WTC11 (cell line): ENCODE data around the gene ZNF432. TPM values are rescaled to one million over a fixed set of nuclear protein-coding genes. Genes with fewer than 3 reads are reported as not detected.

ENCODE experiments used
- ATAC-seq: fragments of 200-7000 bp; cut with Tn5 transposase; 2 replicates; pipeline ENCODE4 v1.10.0; 2021; ENCODE audit warnings: mild to moderate bottlenecking, moderate library complexity
- CTCF ChIA-PET: fragments of 300-600 bp; sonication (Branson Sonifier 250); formaldehyde crosslinking; loops from one replicate; lab custom pipeline; 2021; ENCODE audit warnings: antibody characterized with exemption; lab: Charles Lee
- POLR2A ChIA-PET: fragments of 350-600 bp; sonication (Branson Sonifier 250); formaldehyde crosslinking; loops from one replicate; lab custom pipeline; 2021; ENCODE audit warnings: antibody characterized with exemption; lab: Charles Lee
- DNase-seq: peaks from one replicate; pipeline ENCODE4 v3.0.0; 2021; ENCODE audit warnings: low spot score
- H3K27ac Mint-ChIP-seq: 2 replicates; pipeline ENCODE4 v1.8.0; 2021; ENCODE audit warnings: mixed read lengths
- H3K27me3 Mint-ChIP-seq: 2 replicates; pipeline ENCODE4 v1.8.0; 2021; ENCODE audit warnings: low read depth, mild to moderate bottlenecking, moderate library complexity, mixed read lengths
- H3K36me3 Mint-ChIP-seq: 2 replicates; pipeline ENCODE4 v1.8.0; 2021; ENCODE audit warnings: mixed read lengths
- H3K4me1 Mint-ChIP-seq: 2 replicates; pipeline ENCODE4 v1.8.0; 2022; ENCODE audit warnings: mixed read lengths
- H3K4me3 Mint-ChIP-seq: 2 replicates; pipeline ENCODE4 v1.8.0; 2021; ENCODE audit warnings: mild to moderate bottlenecking, moderate library complexity, mixed read lengths
- H3K9me3 Mint-ChIP-seq: 2 replicates; pipeline ENCODE4 v1.8.0; 2021; ENCODE audit warnings: mixed read lengths
- AFF4 ChIP-seq: sonication (generic); formaldehyde crosslinking; IDR thresholded peaks from 2 replicates; pipeline ENCODE4 v1.8.1; 2023; ENCODE audit warnings: mild to moderate bottlenecking, missing genetic modification reagents, borderline replicate concordance
- ATF3 ChIP-seq: sonication (generic); formaldehyde crosslinking; conservative IDR thresholded peaks from 2 replicates; pipeline ENCODE4 v1.8.1; 2022; ENCODE audit warnings: mild to moderate bottlenecking, missing genetic modification reagents
- CBFB ChIP-seq: sonication (generic); formaldehyde crosslinking; IDR thresholded peaks from 2 replicates; pipeline ENCODE4 v1.8.1; 2022; ENCODE audit warnings: mild to moderate bottlenecking, low read depth, missing genetic modification reagents
- CDX4 ChIP-seq: fragments of 250-450 bp; sonication (Bioruptor Pico); IDR thresholded peaks from 2 replicates; pipeline ENCODE4 v1.9.0; 2021; ENCODE audit warnings: moderate library complexity, mild to moderate bottlenecking, inconsistent platforms, borderline replicate concordance
- EMX1 ChIP-seq: fragments of 250-450 bp; sonication (Bioruptor Pico); IDR thresholded peaks from 2 replicates; pipeline ENCODE4 v1.8.0; 2021; ENCODE audit warnings: mild to moderate bottlenecking
- ERG ChIP-seq: fragments of 250-450 bp; sonication (Bioruptor Pico); IDR thresholded peaks from 2 replicates; pipeline ENCODE4 v1.8.0; 2021; ENCODE audit warnings: mild to moderate bottlenecking
- HMGXB4 ChIP-seq: sonication (generic); formaldehyde crosslinking; IDR thresholded peaks from 2 replicates; pipeline ENCODE4 v1.8.1; 2023; ENCODE audit warnings: mild to moderate bottlenecking, moderate library complexity, missing genetic modification reagents
- IRF2 ChIP-seq: sonication (generic); formaldehyde crosslinking; IDR thresholded peaks from 2 replicates; pipeline ENCODE4 v1.8.0; 2022; ENCODE audit warnings: low read depth, missing genetic modification reagents, borderline replicate concordance
- JUN ChIP-seq: sonication (generic); formaldehyde crosslinking; IDR thresholded peaks from 2 replicates; pipeline ENCODE4 v1.8.0; 2023; ENCODE audit warnings: mild to moderate bottlenecking, missing genetic modification reagents
- MLX ChIP-seq: sonication (generic); formaldehyde crosslinking; IDR thresholded peaks from 2 replicates; pipeline ENCODE4 v1.8.1; 2023; ENCODE audit warnings: mild to moderate bottlenecking, missing genetic modification reagents, moderate library complexity
- MYBL2 ChIP-seq: sonication (generic); formaldehyde crosslinking; IDR thresholded peaks from 2 replicates; pipeline ENCODE4 v1.8.1; 2023; ENCODE audit warnings: mild to moderate bottlenecking, moderate library complexity, missing genetic modification reagents
- PREB ChIP-seq: sonication (generic); formaldehyde crosslinking; IDR thresholded peaks from 2 replicates; pipeline ENCODE4 v1.8.1; 2022; ENCODE audit warnings: mild to moderate bottlenecking, missing genetic modification reagents, moderate library complexity, borderline replicate concordance
- SMAD3 ChIP-seq: sonication (generic); formaldehyde crosslinking; IDR thresholded peaks from 2 replicates; pipeline ENCODE4 v1.8.0; 2022; ENCODE audit warnings: missing genetic modification reagents, mild to moderate bottlenecking, borderline replicate concordance
- SOX15 ChIP-seq: fragments of 250-450 bp; sonication (Bioruptor Pico); IDR thresholded peaks from 2 replicates; pipeline ENCODE4 v1.9.0; 2021; ENCODE audit warnings: mild to moderate bottlenecking
- SP1 ChIP-seq: sonication (generic); formaldehyde crosslinking; conservative IDR thresholded peaks from 2 replicates; pipeline ENCODE4 v1.8.1; 2022; ENCODE audit warnings: missing genetic modification reagents
- TCF7 ChIP-seq: sonication (generic); formaldehyde crosslinking; IDR thresholded peaks from 2 replicates; pipeline ENCODE4 v1.8.0; 2022; ENCODE audit warnings: mild to moderate bottlenecking, low read depth, missing genetic modification reagents, moderate library complexity
- TP53 ChIP-seq: sonication (generic); formaldehyde crosslinking; IDR thresholded peaks from 2 replicates; pipeline ENCODE4 v1.8.1; 2023; ENCODE audit warnings: mild to moderate bottlenecking, missing genetic modification reagents
- ZNF416 ChIP-seq: fragments of 250-450 bp; sonication (Bioruptor Pico); IDR thresholded peaks from 2 replicates; pipeline ENCODE4 v1.9.0; 2021; ENCODE audit warnings: mild to moderate bottlenecking, inconsistent platforms
- ZSCAN18 ChIP-seq: fragments of 250-450 bp; sonication (Bioruptor Pico); IDR thresholded peaks from 2 replicates; pipeline ENCODE4 v2.1.2; 2022; ENCODE audit warnings: mild to moderate bottlenecking, moderate library complexity
- total RNA-seq: library from RNA; stranded (reverse); gene quantifications from 3 replicates; pipeline ENCODE4 v1.2.3, GENCODE V29; 2021

Gene ZNF432
- total RNA-seq, 1 experiment from 2014 or later, result 8.9 TPM

- DNase-seq (no peak), ATAC-seq (no peak)
- no peak for TF ChIP-seq TP53
- no peak for TF ChIP-seq EMX1 (CRISPR knock-in tag)
- TF ChIP-seq PREB (CRISPR knock-in tag), result no peak
- no peak for TF ChIP-seq ZSCAN18 (CRISPR knock-in tag)
- TF ChIP-seq TCF7, result no peak
- TF ChIP-seq ZNF416 (CRISPR knock-in tag), result no peak
- TF ChIP-seq SOX15 (CRISPR knock-in tag), result no peak
- no peak for TF ChIP-seq CBFB
- TF ChIP-seq ATF3 (CRISPR knock-in tag), result no peak
- TF ChIP-seq HMGXB4 (CRISPR knock-in tag), result no peak
- no peak for TF ChIP-seq MYBL2 (CRISPR knock-in tag)
- no peak for TF ChIP-seq ERG (CRISPR knock-in tag)
- no peak for TF ChIP-seq MLX (CRISPR knock-in tag)
- TF ChIP-seq SMAD3 (CRISPR knock-in tag), result no peak
- no peak for TF ChIP-seq IRF2 (CRISPR knock-in tag)
- no peak for TF ChIP-seq JUN (CRISPR knock-in tag)
- no peak for TF ChIP-seq AFF4 (CRISPR knock-in tag)
- TF ChIP-seq SP1, result no peak
- TF ChIP-seq CDX4 (CRISPR knock-in tag), result no peak
- Mint-ChIP-seq H3K27ac (no peak overlapping the region), H3K4me3 (no peak overlapping the region), H3K36me3 (peaks cover 84% of the 10 kb centered on the region), H3K4me1 (no peaks in the 10 kb centered on the region), H3K9me3 (peaks cover 78% of the 10 kb centered on the region), H3K27me3 (peaks cover 6% of the 10 kb centered on the region; the same call in 1 of the 2 replicates)
- POLR2A ChIA-PET, result no interaction called here
- CTCF ChIA-PET, result no interaction called here
Observed at GRCh38 chr19:51994048-51994644, 54.5 kb downstream of the ZNF432 start.
